8988T (cell line): ENCODE measurements around the gene LTB4R.
"Not testable (repeated sequence)": the region's sequence is repeated elsewhere in the genome, so short reads cannot be mapped to it uniquely, and the experiment has no call there.

Experiments
- DNase-seq: peaks from one replicate; pipeline ENCODE4 v3.0.0; 2011

Gene LTB4R

DNA sequence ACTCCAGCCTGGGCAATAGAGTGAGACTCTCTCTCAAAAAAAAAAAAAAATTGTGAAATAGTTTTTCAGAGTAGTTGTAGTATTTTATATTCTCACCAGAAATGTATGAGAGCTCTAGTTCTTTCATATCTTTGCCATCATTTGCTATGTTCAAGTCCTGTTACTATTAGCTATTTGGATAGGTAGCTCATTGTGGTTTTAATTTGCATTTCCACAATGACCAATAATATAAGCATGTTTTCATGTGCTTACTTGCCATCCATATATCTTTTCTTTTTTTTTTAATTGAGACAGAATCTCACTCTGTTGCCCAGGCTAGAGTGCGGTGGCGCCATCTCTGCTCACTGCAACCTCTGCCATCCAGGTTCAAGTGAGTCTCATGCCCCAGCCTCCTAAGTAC, 36.9 kb downstream of the LTB4R start:
- DNase-seq, result no peak

DNA sequence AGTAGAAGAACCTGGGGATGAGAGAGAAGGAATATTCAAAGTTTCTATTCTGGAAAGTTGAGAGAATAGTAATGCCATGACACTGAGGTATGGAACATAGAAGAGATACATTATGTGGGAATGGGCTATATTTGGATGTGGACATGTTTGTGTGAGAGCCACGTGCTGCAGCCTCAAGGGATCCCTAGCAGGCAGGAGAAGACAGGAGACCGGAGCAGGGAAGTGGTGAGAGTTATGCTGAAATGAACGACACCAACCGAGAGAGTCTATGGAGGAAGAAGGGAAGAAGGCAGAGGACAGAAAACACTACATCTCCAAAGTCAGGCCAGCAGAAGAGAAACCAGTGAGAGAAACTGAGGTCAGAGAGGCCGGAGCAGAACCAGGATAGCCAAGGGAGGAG, 38.4 kb downstream of the LTB4R start:
- DNase-seq, result no peak

DNA sequence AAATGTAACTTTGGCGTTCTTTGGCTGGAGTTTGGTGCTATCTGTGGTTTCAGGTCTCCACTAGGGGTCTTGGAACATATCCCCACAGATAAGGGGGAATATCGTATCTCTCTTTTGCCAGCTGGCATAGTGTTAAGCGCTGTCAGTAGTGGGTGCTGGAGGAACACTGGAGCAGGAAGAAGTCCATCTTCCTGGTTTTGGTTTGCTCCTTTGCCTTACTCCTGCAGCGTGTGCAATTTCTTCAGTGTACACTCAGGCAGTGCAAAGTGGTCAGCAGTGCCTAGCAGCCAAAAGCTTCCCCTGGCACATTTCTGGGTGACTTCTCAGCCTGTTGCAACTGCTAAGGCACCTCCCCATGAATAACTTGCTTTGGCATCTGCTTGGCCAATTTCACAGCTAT, 40.2 kb downstream of the LTB4R start:
- DNase-seq, result no peak

DNA sequence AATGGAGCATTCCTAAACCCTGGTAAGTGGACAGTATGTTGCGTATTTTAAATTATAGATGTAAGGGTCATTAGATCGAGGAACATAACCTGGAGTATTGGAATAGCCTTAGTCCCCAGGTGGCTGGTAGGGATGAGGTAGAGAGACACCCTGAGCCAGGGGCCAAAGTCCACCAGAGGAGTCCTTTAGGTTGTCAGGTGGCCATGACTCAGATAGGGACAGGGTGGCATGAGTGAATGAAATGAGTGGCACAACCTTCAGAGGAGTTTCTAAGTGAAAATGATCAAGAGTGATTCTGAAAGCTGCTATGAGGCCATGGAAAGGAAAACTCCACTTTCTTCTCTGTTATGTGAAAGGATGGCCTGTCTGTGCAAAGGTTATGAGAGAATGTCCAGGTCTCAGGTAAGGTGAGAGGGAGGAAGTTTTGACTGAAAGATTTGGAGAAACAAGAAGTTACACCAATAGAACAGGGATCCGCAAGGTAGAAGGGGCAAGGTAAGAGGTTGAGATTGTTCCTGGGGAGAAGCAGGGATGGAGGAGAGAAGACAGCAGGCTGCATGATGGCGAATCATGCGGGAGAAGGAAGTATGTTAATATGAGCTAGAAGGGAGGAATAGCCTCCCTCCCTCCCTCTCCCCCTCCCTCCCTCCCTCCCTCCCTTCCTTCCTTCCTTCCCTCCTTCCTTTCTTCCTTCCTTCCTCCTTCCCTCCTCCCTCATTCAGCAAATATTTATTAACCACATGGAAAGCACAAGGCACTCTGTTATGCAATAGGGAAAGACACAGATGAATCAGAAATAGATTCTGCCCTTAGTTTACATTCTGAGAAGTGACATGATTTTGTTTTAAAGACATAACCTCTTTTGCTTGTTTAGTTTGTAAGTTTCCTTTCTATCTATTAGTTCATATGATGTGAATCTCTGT, 42.5 kb downstream of the LTB4R start:
- no peak for DNase-seq

DNA sequence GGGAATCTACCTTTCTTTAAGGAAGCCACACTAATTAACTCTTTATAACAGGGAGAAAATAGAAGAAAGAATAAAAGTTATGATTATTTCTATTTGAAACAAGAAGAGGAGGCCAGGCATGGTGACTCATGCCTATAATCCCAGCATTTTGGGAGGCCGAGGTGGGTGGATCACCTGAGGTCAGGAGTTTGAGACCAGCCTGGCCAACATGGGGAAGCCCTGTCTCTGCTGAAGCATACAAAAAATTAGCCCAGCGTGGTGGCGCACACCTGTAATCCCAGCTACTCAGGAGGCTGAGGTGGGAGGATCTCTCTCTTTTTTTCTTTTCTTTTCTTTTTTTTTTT, 43.2 kb downstream of the LTB4R start:
- not testable (repeated sequence) for DNase-seq

DNA sequence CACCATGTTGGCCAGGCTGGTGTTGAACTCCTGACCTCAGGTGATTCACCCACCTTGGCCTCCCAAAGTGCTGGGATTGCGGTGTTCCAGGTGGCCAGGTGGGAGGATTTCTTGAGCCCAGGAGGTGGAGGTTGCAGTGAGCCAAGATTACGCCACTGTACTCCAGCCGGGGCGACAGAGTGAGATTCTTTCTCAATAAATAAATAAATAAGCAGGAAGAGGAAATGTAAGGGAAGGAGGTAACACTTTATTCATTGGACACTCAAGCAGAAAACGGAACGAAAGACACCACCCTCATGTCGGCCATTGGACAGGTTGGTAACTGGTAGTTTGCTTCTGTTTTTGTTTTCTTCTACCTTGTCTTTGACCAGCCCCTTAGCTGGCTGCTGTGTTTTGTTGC, 43.7 kb downstream of the LTB4R start:
- no peak for DNase-seq

DNA sequence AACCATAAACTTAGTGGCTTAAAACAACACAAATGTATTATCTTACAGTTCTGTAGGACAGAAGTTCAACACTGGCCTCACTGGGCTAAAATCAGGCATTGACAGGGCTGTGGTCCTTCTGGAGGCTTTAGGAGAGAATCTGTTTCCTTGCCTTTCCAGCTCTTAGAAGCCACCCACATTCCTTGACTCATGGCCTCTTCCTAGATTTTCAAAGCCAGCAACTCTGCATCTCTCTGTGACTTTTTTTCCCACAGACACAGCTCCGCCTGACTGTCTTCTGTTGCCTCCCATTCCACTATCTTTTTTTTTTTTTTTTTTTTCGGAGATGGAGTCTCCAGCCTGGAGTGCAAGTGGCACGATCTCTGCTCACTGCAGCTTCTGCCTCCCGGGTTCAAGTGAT, 44.9 kb downstream of the LTB4R start:
- no peak for DNase-seq

DNA sequence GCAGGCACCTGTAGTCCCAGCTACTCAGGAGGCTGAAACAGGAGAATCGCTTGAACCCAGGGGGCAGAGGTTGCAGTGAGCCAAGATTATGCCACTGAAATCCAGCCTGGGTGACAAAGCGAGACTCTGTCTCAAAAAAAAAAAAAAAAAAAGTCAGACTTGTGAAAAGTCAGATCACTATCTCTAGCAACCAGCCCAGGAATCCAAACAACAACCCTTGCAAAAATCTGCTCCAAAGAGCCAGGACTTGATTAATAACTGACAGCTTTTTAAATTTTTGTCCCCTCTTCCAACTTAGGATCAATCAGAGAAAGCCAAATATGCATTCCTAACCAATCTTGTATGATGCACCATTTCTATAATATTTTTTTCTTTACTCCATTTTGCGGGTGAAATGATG, 49.0 kb downstream of the LTB4R start:
- DNase-seq, result no peak

DNA sequence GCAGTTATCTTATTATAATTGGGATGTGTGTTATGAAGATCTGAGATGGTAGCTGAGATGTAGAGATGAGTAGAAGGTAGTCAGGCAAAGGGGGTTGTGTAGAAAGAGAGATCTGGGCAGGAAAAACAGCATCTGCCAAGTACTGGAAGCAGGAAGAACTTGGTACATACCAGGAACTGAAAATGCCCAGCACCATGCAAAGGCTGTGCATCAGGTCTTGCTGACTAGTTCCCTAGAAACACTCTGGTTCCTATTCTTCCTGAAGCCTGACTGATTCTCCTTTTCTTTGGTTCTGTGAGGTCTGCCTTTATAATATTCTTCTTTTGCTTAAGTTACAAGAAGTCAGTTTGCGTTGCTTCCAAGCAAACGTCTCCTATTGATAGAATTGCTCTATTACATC, 50.0 kb downstream of the LTB4R start:
- no peak for DNase-seq

DNA sequence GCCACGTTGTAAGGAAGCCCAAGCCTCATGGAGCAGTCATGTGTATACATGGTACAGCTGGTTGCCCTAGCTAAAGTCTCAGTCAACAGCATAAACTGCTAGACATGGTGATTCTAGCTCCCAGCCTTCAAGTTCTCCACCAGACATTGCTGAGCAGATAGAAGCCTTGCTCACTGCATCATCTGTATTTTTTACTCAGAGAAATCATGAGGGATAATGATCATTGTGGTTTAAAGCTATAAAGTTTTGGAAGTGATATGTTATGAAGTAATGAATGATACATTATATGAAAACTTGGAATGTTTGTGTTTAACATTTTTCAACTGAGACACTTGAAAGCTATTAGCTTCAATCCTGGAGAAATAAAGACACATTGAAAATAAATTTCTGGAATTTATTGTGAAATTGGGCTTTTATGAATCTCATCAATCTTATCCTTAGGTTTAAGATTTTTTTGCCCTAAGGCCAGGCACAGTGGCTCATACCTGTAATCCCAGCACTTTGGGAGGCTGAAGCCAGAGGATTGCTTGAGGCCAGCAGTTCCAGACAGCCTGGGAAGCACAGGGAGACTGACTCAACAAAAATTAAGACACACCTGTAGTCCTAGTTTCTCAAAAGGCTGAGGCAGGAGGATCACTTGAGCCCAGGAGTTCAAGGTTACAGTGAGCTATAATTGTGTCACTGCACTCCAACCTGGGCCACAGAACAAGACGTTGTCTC, 51.1 kb downstream of the LTB4R start:
- no peak for DNase-seq

DNA sequence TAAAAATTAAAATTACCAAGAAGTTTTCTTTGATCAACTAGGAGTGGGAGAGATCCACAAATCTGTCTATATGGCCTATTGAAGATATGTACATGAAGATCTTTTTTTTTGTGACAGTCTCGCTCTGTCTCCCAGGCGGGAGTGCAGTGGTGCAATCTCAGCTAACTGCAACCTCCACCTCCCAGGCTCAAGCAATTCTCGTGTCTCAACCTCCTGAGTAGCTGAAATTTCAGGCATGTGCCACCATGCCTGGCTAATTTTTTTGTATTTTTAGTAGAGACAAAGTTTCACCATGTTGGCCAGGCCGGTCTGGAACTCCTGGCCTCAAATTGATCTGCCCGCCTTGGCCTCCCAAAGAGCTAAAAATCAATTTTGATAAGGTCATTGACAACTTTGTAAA, 52.1 kb downstream of the LTB4R start:
- DNase-seq, result no peak

DNA sequence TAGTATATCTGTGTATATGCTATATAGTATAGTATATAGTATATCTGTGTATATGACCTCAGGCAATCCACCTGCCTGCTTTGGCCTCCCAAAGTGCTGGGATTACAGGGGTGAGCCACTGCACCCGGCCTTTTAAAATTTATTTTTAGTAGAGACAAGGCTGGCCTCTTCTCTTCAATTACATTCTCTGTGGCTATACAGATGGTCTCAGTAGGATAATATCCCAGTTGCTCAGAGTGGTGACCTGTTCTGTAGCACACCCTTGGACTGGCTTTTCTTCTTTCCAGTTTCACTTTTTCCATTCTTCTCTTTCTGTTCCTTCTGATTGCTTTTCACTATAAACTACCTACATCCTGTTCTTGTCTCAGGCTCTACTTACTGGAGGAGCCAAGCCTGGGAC, 53.5 kb downstream of the LTB4R start:
- no peak for DNase-seq

DNA sequence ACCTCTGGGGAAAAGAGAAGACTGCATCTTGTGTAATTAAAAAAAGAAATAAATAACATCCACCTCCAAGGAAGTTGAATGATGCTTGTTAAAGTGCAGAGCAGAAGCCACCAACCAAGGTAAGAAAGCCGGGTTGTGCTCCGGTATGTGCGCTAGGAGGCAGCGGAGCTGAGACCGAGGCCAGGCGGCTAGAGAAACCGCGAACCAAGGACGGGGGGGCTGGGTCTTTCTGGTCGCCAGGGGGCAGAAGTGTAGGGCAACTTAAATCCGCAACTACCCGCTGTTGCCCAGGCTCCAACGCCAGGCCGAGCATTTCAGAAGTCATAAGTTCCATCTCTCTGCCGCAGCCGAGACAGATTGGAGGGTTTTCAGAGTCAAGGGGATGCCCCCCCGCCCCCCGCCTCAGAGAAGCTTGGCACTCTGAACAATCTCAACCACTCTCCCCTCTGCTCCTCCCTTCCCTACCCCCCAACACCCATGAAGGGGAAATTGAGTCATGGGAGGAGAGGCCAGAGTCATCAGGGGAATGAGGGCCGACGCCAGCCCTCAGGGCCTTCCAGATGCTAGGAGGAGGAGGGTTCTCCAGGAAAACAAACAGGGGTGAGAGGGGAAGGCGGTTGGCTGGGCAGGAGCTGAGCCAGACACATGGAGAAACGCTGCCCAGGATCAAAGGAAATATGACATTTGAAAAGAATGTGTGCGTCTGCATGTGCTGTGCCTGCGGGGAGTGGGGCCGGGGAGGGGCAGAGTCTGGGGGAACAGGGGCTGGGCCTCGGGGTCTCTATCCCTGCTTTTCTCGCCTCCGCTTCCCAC, 54.5 kb downstream of the LTB4R start:
- peak; percentile 56 for DNase-seq

DNA sequence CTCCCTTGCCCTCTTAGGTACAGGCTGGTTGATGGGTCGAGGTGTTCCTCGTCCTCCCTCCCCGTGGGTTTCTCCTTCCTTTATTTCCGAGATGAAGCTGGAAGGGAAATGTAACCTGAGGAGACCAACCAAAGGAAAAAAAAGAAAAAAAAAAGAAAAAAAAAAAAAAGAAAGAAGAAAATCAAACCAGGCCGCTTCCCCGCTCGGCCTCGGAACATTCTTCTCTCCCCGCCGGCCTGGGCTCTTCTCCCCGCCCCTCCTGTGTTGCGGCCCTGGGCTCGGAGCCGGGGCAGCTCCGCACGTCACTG, 55.1 kb downstream of the LTB4R start:
- DNase-seq, result no peak

DNA sequence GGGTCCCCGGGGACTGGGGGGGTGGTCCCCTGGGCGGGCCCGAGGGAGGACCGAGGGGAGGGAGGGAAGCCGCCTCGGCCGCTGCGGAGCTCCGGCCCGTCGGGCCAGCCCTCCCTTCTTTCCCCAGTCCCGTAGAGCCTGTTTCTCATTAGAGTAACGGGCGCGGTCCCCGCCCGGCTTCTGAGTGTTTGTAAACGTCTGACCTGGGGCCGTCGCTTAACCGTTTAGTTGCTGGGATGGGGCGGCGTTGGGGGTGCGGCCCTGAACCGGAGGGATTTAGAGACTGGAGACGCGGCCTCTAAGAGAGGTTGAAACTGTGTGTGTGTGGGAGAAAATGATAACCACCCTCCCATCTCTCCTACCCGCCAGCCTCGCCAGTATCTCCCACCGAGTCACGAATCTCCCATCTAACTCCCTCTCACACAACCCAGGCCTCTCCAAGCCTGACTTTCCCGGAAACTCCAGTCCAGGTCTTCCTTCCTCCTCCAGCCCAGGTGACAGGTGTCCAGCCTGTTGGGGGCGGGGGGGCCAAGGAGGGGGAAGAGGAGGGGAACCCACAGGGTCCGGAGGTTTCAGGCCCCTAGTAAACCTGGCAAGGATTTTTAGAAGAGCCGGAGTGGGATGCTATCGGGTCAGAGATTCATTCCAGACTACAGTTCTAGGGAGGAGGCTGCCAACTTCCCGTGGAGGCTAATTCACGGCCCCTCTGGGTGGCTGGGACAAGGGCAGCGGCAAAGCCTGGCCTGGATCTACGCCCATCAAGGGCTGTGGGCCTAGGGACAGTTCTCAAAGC, 55.6 kb downstream of the LTB4R start:
- DNase-seq, result peak; percentile 74
